AG09319 (cell line): ENCODE measurements around the gene TMEM178A.

Experiments
- DNase-seq: peaks from one replicate; pipeline ENCODE4 v3.0.0-alpha.2; 2010; ENCODE audit warnings: low read depth; ENCODE audit errors: extremely low read depth
- CTCF ChIP-seq: IDR thresholded peaks from 2 replicates; pipeline ENCODE4 v1.5.1; 2011; ENCODE audit warnings: low read depth, mild to moderate bottlenecking, inconsistent platforms, low read length, moderate library complexity

TMEM178A gene

DNA sequence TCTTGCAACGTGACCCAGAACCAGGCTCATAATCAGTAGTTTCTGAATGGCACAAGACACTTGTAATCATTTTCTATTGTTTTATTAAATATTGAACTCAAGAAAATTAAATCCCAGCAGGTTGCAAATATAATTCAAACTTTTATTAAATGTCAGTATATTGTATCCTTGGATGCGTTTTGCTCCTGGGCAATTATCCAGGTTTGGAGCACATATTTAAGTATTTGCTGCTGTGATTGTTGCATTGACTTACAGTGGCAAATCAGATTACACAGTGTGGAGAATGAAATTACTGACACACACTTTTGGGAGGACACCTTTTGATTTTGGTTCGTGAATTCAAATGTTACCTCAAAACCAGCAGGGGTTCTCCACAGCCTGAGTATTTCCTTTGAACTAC is 27.1 kb upstream of the TMEM178A start:
- DNase-seq: no peak
- TF ChIP-seq CTCF: no peak

- DNase-seq: no peak
- no peak for TF ChIP-seq CTCF
These were observed 25.6 kb upstream of the TMEM178A start for GRCh38 chr2:39640107-39640506.

DNA sequence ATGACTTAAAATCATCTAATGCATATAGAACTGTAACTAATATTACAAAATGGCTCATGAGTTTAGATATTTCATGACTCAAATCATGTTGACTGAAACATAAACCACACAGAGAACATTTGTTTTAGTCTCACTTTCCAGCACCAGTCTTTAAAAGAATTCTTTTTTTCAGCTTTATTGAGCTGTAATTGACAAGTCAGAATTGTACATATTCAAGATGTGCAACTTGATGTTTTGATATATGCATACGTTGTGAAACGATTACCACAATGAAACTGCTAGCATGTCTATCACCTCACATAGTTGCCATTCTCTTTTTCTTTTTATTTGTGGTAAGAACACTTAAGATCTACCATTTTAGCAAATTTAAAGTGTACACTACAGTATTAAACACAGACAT is 25.0 kb upstream of the TMEM178A start:
- no peak for DNase-seq
- TF ChIP-seq CTCF: no peak

DNA sequence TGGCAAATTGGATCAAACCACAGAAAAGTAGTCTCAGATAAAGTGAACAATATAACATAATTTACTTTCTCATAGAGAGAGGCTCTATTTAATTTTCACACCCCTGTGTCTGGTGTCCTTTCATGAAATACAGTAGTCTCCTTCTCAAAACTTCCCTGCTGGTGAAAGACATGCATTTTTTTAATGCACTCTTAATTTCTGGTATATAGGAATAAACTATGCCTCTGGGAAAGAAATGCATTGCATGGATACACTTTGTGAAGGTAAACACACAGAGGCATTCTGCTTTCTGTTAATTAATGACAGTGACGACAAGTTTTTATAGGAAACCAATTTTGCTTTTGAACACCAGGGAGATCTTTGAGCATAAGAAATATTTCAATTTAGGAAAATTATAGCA is 24.1 kb upstream of the TMEM178A start:
- no peak for TF ChIP-seq CTCF
- DNase-seq: no peak

DNA sequence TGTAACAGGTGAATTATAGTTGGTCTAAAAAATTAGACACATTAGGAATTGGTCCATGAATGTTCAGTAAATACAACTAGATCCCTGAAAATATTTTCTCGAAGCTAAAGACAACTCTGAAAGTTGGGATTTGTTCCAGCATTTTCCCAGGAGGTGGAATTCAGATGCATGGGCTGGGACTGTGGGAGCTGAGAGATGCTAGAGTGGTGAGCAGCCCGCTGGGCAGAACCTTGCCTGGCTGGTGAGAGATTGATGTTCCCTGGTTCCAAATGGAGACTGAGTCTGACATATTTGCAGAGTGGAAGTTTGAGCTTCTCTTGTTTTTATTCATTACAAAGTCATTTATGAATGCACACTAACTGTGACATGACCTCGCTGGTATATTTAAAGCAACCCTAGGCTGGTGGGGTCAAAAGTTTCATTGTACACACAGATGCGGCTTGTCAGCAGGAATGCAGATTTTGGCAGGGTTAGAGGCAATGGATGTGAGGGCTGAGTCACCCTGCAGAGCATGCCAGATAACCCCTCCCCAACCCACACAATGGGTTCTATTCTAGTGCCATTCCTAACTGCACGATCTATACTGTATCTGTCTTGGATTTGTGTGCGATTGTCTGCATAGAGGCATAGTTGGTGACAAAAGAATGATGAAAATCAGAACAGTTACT is 23.5 kb upstream of the TMEM178A start:
- TF ChIP-seq CTCF: no peak
- DNase-seq: no peak

- DNase-seq: no peak
- no peak for TF ChIP-seq CTCF
These were observed 19.9 kb upstream of the TMEM178A start for GRCh38 chr2:39645826-39646225.

- DNase-seq: no peak
- no peak for TF ChIP-seq CTCF
These were observed 19.4 kb upstream of the TMEM178A start for GRCh38 chr2:39646267-39646666.
